Activated T-helper 1 cell treated with anti-CD3 and anti-CD28 coated beads, Interleukin-12 subunit alpha, Interleukin-12 subunit beta, Interleukin-2, Interleukin-4 antibody, amounts not matched to agents 30 ng/mL and 10 ng/mL and 1 ng/mL, durations not matched to agents 14 hours and 24 hours and 36 hours (primary cell): Measurements from ENCODE around the gene UQCC5. TPM values are rescaled to one million over a fixed set of nuclear protein-coding genes. Genes with fewer than 3 reads are reported as not detected.

Experiments used
- DNase-seq: peaks from one replicate; pipeline ENCODE4 v3.0.0; 2021; ENCODE audit warnings: low spot score
- H3K27ac Mint-ChIP-seq: one replicate; pipeline ENCODE4 v1.8.0; 2021; ENCODE audit warnings: mild to moderate bottlenecking, mixed read lengths
- H3K27me3 Mint-ChIP-seq: one replicate; pipeline ENCODE4 v1.8.0; 2022; ENCODE audit warnings: mild to moderate bottlenecking, moderate library complexity, mixed read lengths; ENCODE audit not compliant: insufficient read depth
- H3K36me3 Mint-ChIP-seq: one replicate; pipeline ENCODE4 v1.8.0; 2021; ENCODE audit warnings: low read depth, mixed read lengths
- H3K4me1 Mint-ChIP-seq: one replicate; pipeline ENCODE4 v1.8.0; 2021; ENCODE audit warnings: low read depth, mixed read lengths
- H3K4me3 Mint-ChIP-seq: one replicate; pipeline ENCODE4 v1.8.0; 2021; ENCODE audit warnings: mild to moderate bottlenecking, moderate library complexity, mixed read lengths
- H3K9me3 Mint-ChIP-seq: one replicate; pipeline ENCODE4 v1.8.0; 2021; ENCODE audit warnings: mixed read lengths
- intact Hi-C: fragments of 100-400 bp; cut with micrococcal nuclease; formaldehyde crosslinking; loops from one replicate; pipeline ENCODE4 v1.15.1; 2024
- total RNA-seq: library from RNA; stranded (reverse); gene quantifications from 2 replicates; pipeline ENCODE4 v1.2.3, GENCODE V29; 2022

Gene UQCC5
- total RNA-seq, 1 donor from 2014 or later, result 17.1 TPM

DNA sequence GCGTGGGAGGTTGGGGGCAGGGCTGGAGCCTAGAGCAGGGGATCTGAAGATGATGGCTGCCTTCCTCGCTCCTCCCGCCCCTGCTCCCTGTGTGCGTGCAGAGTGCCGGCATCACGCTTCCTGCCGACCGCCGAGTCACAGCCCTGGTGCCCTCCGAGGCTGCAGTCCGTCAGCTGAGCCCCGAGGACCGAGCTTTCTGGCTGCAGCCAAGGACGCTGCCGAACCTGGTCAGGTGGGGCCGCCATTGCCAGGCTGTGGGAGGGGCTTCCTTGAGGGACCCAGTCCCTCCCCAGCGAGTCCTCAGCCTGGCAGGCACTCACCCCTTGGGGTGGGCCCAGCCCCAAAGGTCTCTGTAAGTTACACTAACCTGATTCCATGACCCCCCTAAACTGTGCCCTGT lies 23.7 kb upstream of the UQCC5 start:
- intact Hi-C loops, result no loop called here
- no peaks in the 10 kb centered on the region for H3K36me3 Mint-ChIP-seq
- H3K27me3 Mint-ChIP-seq, result no peaks in the 10 kb centered on the region
- DNase-seq, result no peak
- H3K4me3 Mint-ChIP-seq, result no peak overlapping the region
- H3K9me3 Mint-ChIP-seq, result no peaks in the 10 kb centered on the region
- no peak overlapping the region for H3K27ac Mint-ChIP-seq
- H3K4me1 Mint-ChIP-seq, result no peaks in the 10 kb centered on the region

- no peak for DNase-seq
- no peak overlapping the region for H3K27ac Mint-ChIP-seq
- no peaks in the 10 kb centered on the region for H3K27me3 Mint-ChIP-seq
- H3K4me1 Mint-ChIP-seq, result no peaks in the 10 kb centered on the region
- no peak overlapping the region for H3K4me3 Mint-ChIP-seq
- H3K9me3 Mint-ChIP-seq, result no peaks in the 10 kb centered on the region
- intact Hi-C loops, result no loop called here
- no peaks in the 10 kb centered on the region for H3K36me3 Mint-ChIP-seq
Measured at GRCh38 chr3:52513281-52513680, 23.1 kb upstream of the UQCC5 start.

DNA sequence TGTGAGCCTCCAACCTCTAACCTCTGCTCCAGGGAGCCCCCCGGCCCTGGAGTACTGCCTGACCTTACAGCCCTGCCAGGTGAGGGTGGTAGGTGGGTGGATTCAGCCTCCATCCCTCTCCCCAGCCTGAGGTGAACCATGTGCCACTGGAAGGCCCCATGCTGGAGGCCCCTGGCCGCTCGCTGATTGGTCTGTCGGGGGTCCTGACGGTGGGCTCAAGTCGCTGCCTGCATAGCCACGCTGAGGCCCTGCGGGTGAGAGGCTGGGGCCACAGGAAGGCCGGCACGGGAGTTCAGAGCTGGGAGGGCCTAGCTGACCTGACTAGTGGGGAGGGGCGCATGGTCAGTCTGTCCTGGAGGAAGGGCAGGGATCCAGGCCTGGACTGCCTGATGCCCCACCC lies 21.8 kb upstream of the UQCC5 start:
- no peak for DNase-seq
- H3K36me3 Mint-ChIP-seq, result no peaks in the 10 kb centered on the region
- no peaks in the 10 kb centered on the region for H3K4me1 Mint-ChIP-seq
- H3K27ac Mint-ChIP-seq, result no peak overlapping the region
- H3K4me3 Mint-ChIP-seq, result no peak overlapping the region
- H3K27me3 Mint-ChIP-seq, result no peaks in the 10 kb centered on the region
- intact Hi-C loops, result no loop called here
- H3K9me3 Mint-ChIP-seq, result no peaks in the 10 kb centered on the region

DNA sequence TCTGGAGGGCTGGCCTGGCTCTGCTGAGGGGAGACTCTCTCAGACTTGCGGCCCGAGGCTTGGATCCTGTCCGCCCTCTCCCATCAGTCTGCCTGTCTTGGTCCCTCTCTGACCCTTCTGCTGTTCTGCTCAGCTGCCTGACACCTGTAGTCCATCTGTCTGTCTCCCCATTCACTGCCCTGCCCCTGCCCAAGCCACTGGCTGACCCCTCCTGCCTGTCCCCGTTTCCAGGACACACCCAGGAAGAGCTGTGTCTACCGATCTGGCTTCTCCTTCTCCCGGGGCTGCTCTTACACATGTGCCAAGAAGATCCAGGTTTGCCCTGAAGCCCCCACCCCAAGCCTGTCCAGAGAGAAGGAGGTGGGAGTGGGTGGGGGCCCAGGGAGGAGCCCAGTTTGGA lies 21.2 kb upstream of the UQCC5 start:
- Mint-ChIP-seq H3K27ac (no peak overlapping the region), H3K36me3 (no peaks in the 10 kb centered on the region), H3K4me1 (no peaks in the 10 kb centered on the region), H3K27me3 (no peaks in the 10 kb centered on the region), H3K9me3 (no peaks in the 10 kb centered on the region), H3K4me3 (no peak overlapping the region)
- DNase-seq, result no peak
- intact Hi-C loops, result no loop called here

DNA sequence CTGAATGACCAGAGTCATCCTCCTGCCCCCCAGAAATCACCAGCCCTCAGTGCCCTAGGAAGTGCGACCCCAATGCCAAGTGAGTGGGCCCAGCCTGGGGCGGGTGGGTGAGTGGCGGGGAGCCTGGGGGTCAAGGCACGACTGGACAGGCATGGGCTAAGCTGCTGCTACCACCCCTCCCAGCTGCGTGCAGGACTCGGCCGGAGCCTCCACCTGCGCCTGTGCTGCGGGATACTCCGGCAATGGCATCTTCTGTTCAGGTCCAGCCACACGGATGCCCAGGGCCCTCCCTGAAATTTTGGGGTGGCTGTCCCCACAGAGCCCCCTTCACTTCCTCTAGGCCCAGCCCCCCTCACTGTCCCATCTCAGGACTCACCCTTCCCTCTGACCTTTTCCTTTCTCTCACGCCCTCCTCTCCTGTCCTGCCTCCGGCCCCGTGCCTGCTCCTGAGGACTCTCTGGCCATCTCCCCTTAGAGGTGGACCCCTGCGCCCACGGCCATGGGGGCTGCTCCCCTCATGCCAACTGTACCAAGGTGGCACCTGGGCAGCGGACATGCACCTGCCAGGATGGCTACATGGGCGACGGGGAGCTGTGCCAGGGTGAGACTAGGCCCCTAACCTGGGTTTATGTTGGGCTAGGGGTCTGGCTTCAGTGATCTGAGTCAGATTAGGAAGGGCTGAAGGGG lies 19.8 kb upstream of the UQCC5 start:
- Mint-ChIP-seq H3K27ac (no peak overlapping the region), H3K36me3 (no peaks in the 10 kb centered on the region), H3K9me3 (no peaks in the 10 kb centered on the region), H3K27me3 (no peaks in the 10 kb centered on the region), H3K4me3 (no peak overlapping the region), H3K4me1 (no peaks in the 10 kb centered on the region)
- no peak for DNase-seq
- intact Hi-C loops, result no loop called here

DNA sequence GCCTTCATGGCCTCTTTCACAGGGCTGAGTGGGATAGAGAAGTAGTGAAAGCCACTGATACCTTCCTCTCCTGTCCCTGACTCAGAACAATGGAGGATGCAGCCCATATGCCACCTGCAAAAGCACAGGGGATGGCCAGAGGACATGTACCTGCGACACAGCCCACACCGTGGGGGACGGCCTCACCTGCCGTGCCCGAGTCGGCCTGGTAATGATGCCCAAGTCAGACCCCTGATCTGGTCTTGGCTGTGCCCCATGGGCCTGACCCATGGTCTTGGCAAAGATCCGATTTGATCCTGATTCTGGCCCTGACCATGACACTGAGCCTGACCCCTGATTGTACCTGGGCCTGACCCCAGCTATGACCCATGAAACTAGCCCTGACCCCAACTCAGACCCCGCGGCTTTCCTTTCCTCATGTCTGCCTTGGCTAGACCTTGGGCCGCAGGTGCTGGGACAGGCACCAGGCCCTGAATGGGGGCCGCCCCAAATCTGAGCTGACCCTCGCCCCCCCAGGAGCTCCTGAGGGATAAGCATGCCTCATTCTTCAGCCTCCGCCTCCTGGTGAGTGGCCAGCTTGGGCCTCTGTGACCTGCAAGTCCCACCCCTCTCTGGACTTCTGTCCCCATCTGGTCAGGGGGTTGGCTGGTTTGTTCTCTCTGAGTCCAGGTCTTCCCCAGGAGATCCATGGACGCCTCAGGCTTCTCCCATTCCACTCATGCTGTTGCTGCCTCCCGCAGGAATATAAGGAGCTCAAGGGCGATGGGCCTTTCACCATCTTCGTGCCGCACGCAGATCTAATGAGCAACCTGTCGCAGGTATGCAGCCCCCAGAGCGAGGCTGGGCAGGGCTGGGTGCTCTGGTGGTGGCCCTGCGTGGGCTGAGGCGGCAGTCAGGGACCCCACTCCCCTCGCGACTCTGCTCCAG lies 18.3 kb upstream of the UQCC5 start:
- no peak overlapping the region for H3K4me3 Mint-ChIP-seq
- H3K36me3 Mint-ChIP-seq, result no peaks in the 10 kb centered on the region
- H3K9me3 Mint-ChIP-seq, result no peaks in the 10 kb centered on the region
- no peak overlapping the region for H3K27ac Mint-ChIP-seq
- no peaks in the 10 kb centered on the region for H3K4me1 Mint-ChIP-seq
- intact Hi-C loops, result no loop called here
- no peaks in the 10 kb centered on the region for H3K27me3 Mint-ChIP-seq
- no peak for DNase-seq

DNA sequence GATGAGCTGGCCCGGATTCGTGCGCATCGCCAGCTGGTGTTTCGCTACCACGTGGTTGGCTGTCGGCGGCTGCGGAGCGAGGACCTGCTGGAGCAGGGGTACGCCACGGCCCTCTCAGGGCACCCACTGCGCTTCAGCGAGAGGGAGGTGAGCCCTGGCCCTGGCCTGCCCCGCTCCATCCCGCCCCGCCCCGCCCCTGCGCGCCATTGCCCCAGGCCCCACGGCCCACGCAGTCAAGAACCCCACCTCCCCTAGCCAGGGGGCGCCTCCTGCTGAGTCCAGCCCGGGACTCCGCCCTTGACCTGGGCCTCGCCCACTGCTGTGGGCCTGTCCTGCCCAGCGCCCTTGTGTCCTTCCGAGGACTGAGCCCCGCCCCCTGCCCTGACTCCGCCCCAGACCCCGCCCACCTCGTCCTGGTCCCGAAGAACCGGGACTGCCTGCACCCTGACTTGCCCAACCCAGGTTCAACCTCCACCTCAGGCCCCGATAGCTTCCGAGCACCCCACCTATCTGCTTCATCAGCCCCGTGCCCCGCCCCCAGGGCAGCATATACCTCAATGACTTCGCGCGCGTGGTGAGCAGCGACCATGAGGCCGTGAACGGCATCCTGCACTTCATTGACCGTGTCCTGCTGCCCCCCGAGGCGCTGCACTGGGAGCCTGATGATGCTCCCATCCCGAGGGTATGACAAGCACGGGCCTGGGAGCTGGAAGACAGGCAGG lies 17.5 kb upstream of the UQCC5 start:
- H3K9me3 Mint-ChIP-seq, result no peaks in the 10 kb centered on the region
- DNase-seq, result no peak
- H3K4me1 Mint-ChIP-seq, result no peaks in the 10 kb centered on the region
- no peak overlapping the region for H3K27ac Mint-ChIP-seq
- no peak overlapping the region for H3K4me3 Mint-ChIP-seq
- no peaks in the 10 kb centered on the region for H3K27me3 Mint-ChIP-seq
- H3K36me3 Mint-ChIP-seq, result no peaks in the 10 kb centered on the region
- intact Hi-C loops, result no loop called here

GRCh38 chr3:52519445-52520140 lies 16.8 kb upstream of the UQCC5 start:
- intact Hi-C loops, result no loop called here
- no peaks in the 10 kb centered on the region for H3K9me3 Mint-ChIP-seq
- H3K27ac Mint-ChIP-seq, result no peak overlapping the region
- H3K36me3 Mint-ChIP-seq, result no peaks in the 10 kb centered on the region
- no peaks in the 10 kb centered on the region for H3K4me1 Mint-ChIP-seq
- no peak overlapping the region for H3K4me3 Mint-ChIP-seq
- DNase-seq, result no peak
- no peaks in the 10 kb centered on the region for H3K27me3 Mint-ChIP-seq

DNA sequence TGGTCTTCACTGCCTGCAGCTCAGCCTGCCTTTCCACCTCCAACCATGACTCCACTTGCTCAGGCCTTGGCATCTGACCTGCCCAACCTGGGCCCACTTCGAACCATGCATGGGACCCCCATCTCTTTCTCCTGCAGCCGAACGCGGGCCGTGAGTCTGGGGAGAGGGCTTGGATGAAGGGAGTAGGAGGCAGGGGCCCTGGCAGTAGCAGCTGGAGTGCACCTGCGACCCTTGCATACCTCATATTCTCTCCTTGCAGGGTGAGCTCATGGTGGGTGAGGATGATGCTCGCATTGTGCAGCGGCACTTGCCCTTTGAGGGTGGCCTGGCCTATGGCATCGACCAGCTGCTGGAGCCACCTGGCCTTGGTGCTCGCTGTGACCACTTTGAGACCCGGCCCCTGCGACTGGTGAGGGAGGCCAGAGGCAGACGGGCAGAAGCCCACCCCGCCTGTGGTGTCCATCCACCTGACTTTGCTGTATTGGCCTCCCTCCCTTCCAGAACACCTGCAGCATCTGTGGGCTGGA lies 16.2 kb upstream of the UQCC5 start:
- Mint-ChIP-seq H3K4me1 (no peaks in the 10 kb centered on the region), H3K36me3 (no peaks in the 10 kb centered on the region), H3K27ac (no peak overlapping the region), H3K27me3 (no peaks in the 10 kb centered on the region), H3K9me3 (no peaks in the 10 kb centered on the region), H3K4me3 (no peak overlapping the region)
- no peak for DNase-seq
- intact Hi-C loops, result no loop called here

DNA sequence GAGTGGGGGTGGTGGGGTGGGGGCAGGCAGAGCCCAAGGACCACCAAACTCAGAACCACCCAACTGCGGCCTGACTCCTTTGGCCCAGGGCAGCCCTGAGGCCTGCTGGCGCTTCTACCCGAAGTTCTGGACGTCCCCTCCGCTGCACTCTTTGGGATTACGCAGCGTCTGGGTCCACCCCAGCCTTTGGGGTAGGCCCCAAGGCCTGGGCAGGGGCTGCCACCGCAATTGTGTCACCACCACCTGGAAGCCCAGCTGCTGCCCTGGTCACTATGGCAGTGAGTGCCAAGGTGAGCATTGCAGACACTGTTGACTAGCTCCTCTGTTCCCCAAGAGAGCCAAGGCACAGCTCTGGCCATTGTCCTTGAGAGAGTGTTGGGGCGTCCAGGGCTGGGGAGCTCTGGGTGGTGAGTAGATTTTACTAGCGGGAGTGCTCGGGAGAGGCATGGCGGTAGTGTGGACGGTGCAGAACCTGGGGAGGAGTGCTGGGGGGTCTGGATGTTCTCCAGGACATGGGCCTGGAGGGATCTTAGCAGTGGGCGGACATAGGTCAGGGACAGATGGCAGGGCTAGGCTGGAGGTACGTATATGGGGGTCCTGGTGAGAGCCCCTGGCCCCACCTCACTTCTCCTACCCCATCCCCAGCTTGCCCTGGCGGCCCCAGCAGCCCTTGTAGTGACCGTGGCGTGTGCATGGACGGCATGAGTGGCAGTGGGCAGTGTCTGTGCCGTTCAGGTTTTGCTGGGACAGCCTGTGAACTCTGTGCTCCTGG lies 15.5 kb upstream of the UQCC5 start:
- Mint-ChIP-seq H3K9me3 (no peaks in the 10 kb centered on the region), H3K4me1 (no peaks in the 10 kb centered on the region), H3K4me3 (no peak overlapping the region), H3K27ac (no peak overlapping the region), H3K27me3 (no peaks in the 10 kb centered on the region), H3K36me3 (no peaks in the 10 kb centered on the region)
- no peak for DNase-seq
- intact Hi-C loops, result no loop called here

- intact Hi-C loops, result no loop called here
- H3K4me1 Mint-ChIP-seq, result no peaks in the 10 kb centered on the region
- no peak overlapping the region for H3K4me3 Mint-ChIP-seq
- H3K27me3 Mint-ChIP-seq, result no peaks in the 10 kb centered on the region
- no peaks in the 10 kb centered on the region for H3K9me3 Mint-ChIP-seq
- H3K27ac Mint-ChIP-seq, result no peak overlapping the region
- no peaks in the 10 kb centered on the region for H3K36me3 Mint-ChIP-seq
- no peak for DNase-seq
Measured at GRCh38 chr3:52521488-52521824, 14.9 kb upstream of the UQCC5 start.
